Panc1 (cell line): ENCODE measurements around the gene TBX1. TPM values are rescaled to one million over a fixed set of nuclear protein-coding genes. Genes with fewer than 3 reads are reported as not detected.

ENCODE experiments used
- ATAC-seq: fragments of 200-7000 bp; cut with Tn5 transposase; 2 replicates; pipeline ENCODE4 v1.9.1; 2020; ENCODE audit warnings: mild to moderate bottlenecking, moderate library complexity
- BruUV-seq: library from RNA; stranded (reverse); fragments of 400-500 nt; replicated peaks from 2 replicates; lab custom pipeline; 2021; lab: Mats Ljungman, UMichigan
- CTCF ChIA-PET: fragments of 300-600 bp; sonication (Branson Sonifier 250); formaldehyde crosslinking; loops from one replicate; lab custom pipeline; 2022; ENCODE audit warnings: antibody characterized with exemption; lab: Charles Lee
- POLR2A ChIA-PET: fragments of 300-600 bp; sonication (Branson Sonifier 250); formaldehyde crosslinking; loops from one replicate; lab custom pipeline; 2022; ENCODE audit warnings: antibody characterized with exemption; lab: Charles Lee
- DNase-seq: peaks from one replicate; pipeline ENCODE4 v3.0.0-alpha.2; 2010; ENCODE audit warnings: low read depth, low spot score
- H3K27ac ChIP-seq: 2 replicates; pipeline ENCODE4 v1.5.1; 2011; ENCODE audit warnings: mild to moderate bottlenecking, low read length, inconsistent platforms
- H3K27me3 ChIP-seq: fragments of 200-500 bp; sonication (Bioruptor generic); 2 replicates; pipeline ENCODE4 v1.6.0; 2014; ENCODE audit warnings: low read length, inconsistent platforms; ENCODE audit not compliant: control insufficient read depth, insufficient read depth
- H3K36me3 ChIP-seq: fragments of 200-500 bp; sonication (Bioruptor generic); 2 replicates; pipeline ENCODE4 v1.5.1; 2014; ENCODE audit warnings: inconsistent platforms, mild to moderate bottlenecking, low read length, moderate library complexity; ENCODE audit not compliant: control insufficient read depth, insufficient read depth
- H3K4me1 ChIP-seq: 2 replicates; pipeline ENCODE4 v1.5.1; 2011; ENCODE audit warnings: inconsistent platforms, mild to moderate bottlenecking, low read length, moderate library complexity; ENCODE audit not compliant: control insufficient read depth, insufficient read depth
- H3K4me3 ChIP-seq, 2 experiments: 2 replicates each; pipeline ENCODE4 v1.5.1; 2011 to 2012; ENCODE audit warnings: low read depth in 2 of 2, low read length in 2 of 2, mild to moderate bottlenecking in 2 of 2, inconsistent platforms in 1 of 2, moderate library complexity in 1 of 2
- H3K9me3 ChIP-seq: fragments of 200-500 bp; sonication (Bioruptor generic); 2 replicates; pipeline ENCODE4 v1.5.1; 2014; ENCODE audit warnings: low read depth, mild to moderate bottlenecking, inconsistent platforms, low read length, moderate library complexity; ENCODE audit not compliant: control insufficient read depth, insufficient read depth
- CTCF ChIP-seq: fragments of 450-650 bp; IDR thresholded peaks from 2 replicates; pipeline ENCODE4 v1.5.1; 2017; ENCODE audit warnings: mild to moderate bottlenecking
- POLR2AphosphoS5 ChIP-seq: IDR thresholded peaks from 2 replicates; pipeline ENCODE4 v1.6.1; 2012; ENCODE audit warnings: mild to moderate bottlenecking, low read depth, low read length, moderate library complexity
- REST ChIP-seq, 2 experiments: IDR thresholded peaks; 2 replicates each; pipeline ENCODE4 v1.6.1; 2011 to 2012; ENCODE audit warnings: low read depth in 2 of 2, control low read depth in 1 of 2, low read length in 1 of 2, mild to moderate bottlenecking in 1 of 2, moderate library complexity in 1 of 2; ENCODE audit not compliant: insufficient read depth in 1 of 2
- SIN3A ChIP-seq: IDR thresholded peaks from 2 replicates; pipeline ENCODE4 v1.6.1; 2012; ENCODE audit warnings: low read depth, mild to moderate bottlenecking, low read length, moderate library complexity, borderline replicate concordance; ENCODE audit not compliant: insufficient read depth
- TCF7L2 ChIP-seq: IDR thresholded peaks from 2 replicates; pipeline ENCODE4 v1.6.1; 2011; ENCODE audit warnings: mild to moderate bottlenecking, low read depth, low read length, inconsistent platforms
- in situ Hi-C: cut with HindIII; loops from 2 replicates; pipeline ENCODE4 v1.10.0; 2016; ENCODE audit warnings: low sequenced_read_pairs, low pct_unique_long_range_greater_than_20kb
- intact Hi-C: fragments of 100-400 bp; cut with micrococcal nuclease; formaldehyde crosslinking; loops from one replicate; pipeline ENCODE4 v1.10.0; 2022; ENCODE audit not compliant: unreplicated experiment
- total RNA-seq: library from RNA; stranded (reverse); gene quantifications from one replicate; pipeline ENCODE4 v1.2.1, GENCODE V29; 2021; ENCODE audit not compliant: unreplicated experiment

The TBX1 gene
- total RNA-seq, 1 experiment from 2014 or later = 91.7 TPM

- ChIA-PET POLR2A (no interaction called here), CTCF (no interaction called here)
- no peak for TF ChIP-seq SIN3A
- TF ChIP-seq POLR2AphosphoS5 = no peak
- TF ChIP-seq REST (IDR thresholded peaks at IDR 0.05; ENCODE audit: insufficient read depth in 1 of 2, low read depth in 2 of 2, low read length in 1 of 2) = no peak
- TF ChIP-seq CTCF = no peak
- Histone ChIP-seq H3K4me3 (no peak overlapping the region), H3K27me3 (no peaks in the 10 kb centered on the region), H3K36me3 (no peaks in the 10 kb centered on the region), H3K4me1 (peaks cover 8% of the 10 kb centered on the region), H3K9me3 (no peaks in the 10 kb centered on the region), H3K27ac (no peak overlapping the region)
- BruUV-seq = no TSS peak
- ATAC-seq (no peak), DNase-seq (no peak)
- intact Hi-C loops = no loop called here
- in situ Hi-C loops = no loop called here
These were observed 18.4 kb downstream of the TBX1 start for GRCh38 chr22:19779011-19779421.

GRCh38 chr22:19779685-19780268 is 19.2 kb downstream of the TBX1 start:
- BruUV-seq = no TSS peak
- intact Hi-C loops (no loop called here), in situ Hi-C loops (no loop called here)
- no peak for DNase-seq
- Histone ChIP-seq H3K4me3 (no peak overlapping the region), H3K27ac (peak overlapping the region; percentile 48; the same call in 1 of the 2 replicates), H3K27me3 (no peaks in the 10 kb centered on the region), H3K36me3 (no peaks in the 10 kb centered on the region), H3K4me1 (peaks cover 8% of the 10 kb centered on the region), H3K9me3 (no peaks in the 10 kb centered on the region)
- ChIA-PET POLR2A (no interaction called here), CTCF (no interaction called here)
- no peak; the same call in 1 of the 2 replicates for ATAC-seq
- TF ChIP-seq SIN3A = no peak
- TF ChIP-seq TCF7L2 = no peak
- no peak for TF ChIP-seq REST (IDR thresholded peaks at IDR 0.05; ENCODE audit: insufficient read depth in 1 of 2, low read depth in 2 of 2, low read length in 1 of 2)
- TF ChIP-seq POLR2AphosphoS5 = no peak
- TF ChIP-seq CTCF = no peak
